K562 (cell line): ENCODE results near the gene HOXA13.

ENCODE experiments used
- ARNT ChIP-seq, 2 experiments: fragments of 450-650 bp; IDR thresholded peaks; 2 replicates each; pipeline ENCODE4 v1.6.1; 2016; ENCODE audit warnings: mild to moderate bottlenecking in 1 of 2
- EGR1 ChIP-seq: fragments of 450-650 bp; conservative IDR thresholded peaks from 2 replicates; pipeline ENCODE4 v1.6.1; 2017; ENCODE audit warnings: mild to moderate bottlenecking
- JUN ChIP-seq, 2 experiments: sonication (generic) in 1 of 2; formaldehyde crosslinking in 1 of 2; IDR thresholded peaks; 2 replicates each; pipeline versions ENCODE4 v1.6.1 to v1.8.0; 2012 to 2022; ENCODE audit warnings: borderline replicate concordance in 2 of 2, mild to moderate bottlenecking in 2 of 2, improper control_type of control experiment in 1 of 2, low read depth in 1 of 2, low read length in 1 of 2, missing genetic modification reagents in 1 of 2
- MTA3 ChIP-seq: fragments of 450-650 bp; formaldehyde crosslinking; IDR thresholded peaks from 2 replicates; pipeline ENCODE4 v1.6.1; 2017; ENCODE audit warnings: mild to moderate bottlenecking, borderline replicate concordance
- RB1 ChIP-seq: fragments of 450-650 bp; IDR thresholded peaks from 2 replicates; pipeline ENCODE4 v1.6.1; 2017; ENCODE audit warnings: low read depth, mild to moderate bottlenecking
- REST ChIP-seq, 2 experiments: fragments of 450-650 bp; formaldehyde crosslinking in 1 of 2; IDR thresholded peaks; 2 replicates each; pipeline versions ENCODE4 v1.4.0 to v1.6.1; 2014 to 2020; ENCODE audit warnings: mild to moderate bottlenecking in 2 of 2, borderline replicate concordance in 1 of 2, low read depth in 1 of 2
- ZNF436 ChIP-seq: fragments of 250-450, 450-650 bp; sonication (Bioruptor Pico); formaldehyde crosslinking; IDR thresholded peaks from 2 replicates; pipeline ENCODE4 v1.7.0; 2020; ENCODE audit warnings: mild to moderate bottlenecking
- TF ChIP-seq, protein P1 (sequence below), 3 experiments: IDR thresholded peaks in 2 of 3; conservative IDR thresholded peaks in 1 of 3; 2 replicates each; pipeline ENCODE4 v1.5.1; 2011 to 2012; ENCODE audit warnings: low read length in 3 of 3, mild to moderate bottlenecking in 3 of 3, control low read depth in 2 of 3, improper control_type of control experiment in 1 of 3, inconsistent platforms in 1 of 3, low read depth in 1 of 3, mixed read lengths in 1 of 3, moderate library complexity in 1 of 3; ENCODE audit not compliant: insufficient read depth in 2 of 3

DNA sequence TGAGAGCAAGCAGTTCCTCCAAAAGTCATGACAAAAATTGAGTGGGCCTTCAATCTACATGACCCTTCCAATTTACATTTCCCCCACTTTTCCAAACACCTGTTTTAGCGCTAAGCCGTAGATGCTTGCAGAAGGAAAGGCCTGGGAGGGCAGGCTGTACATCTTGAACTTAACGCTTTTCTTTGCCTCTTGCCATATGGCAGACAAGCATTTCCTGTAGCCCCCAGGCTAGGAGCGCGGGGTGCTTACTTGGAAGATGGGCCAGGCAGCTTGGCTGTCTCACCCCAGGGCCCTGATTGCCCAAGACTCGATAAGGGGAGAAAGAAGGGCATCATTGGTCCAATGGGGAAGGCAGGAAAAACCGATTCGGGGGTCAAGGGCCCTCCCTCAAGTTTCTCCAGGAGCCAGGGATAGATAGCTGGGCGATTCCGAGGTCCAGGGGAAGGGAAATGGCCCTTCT, 27.5 kb downstream of the HOXA13 start:
- TF ChIP-seq RB1, result no peak
- TF ChIP-seq ZNF436, result no peak
- TF ChIP-seq REST (IDR thresholded peaks at IDR 0.05; ENCODE audit: borderline replicate concordance), result no peak
- TF ChIP-seq REST (CRISPR knock-in tag; IDR thresholded peaks at IDR 0.05; ENCODE audit: low read depth), result no peak
- no peak for TF ChIP-seq JUN (IDR thresholded peaks at IDR 0.05; ENCODE audit: borderline replicate concordance, low read depth, low read length)
- TF ChIP-seq JUN (CRISPR knock-in tag; IDR thresholded peaks at IDR 0.05; ENCODE audit: borderline replicate concordance), result no peak
- TF ChIP-seq EGR1, result no peak
- TF ChIP-seq ARNT (IDR thresholded peaks at IDR 0.05), result no peak
- TF ChIP-seq MTA3, result no peak
- TF ChIP-seq, protein P1, sequence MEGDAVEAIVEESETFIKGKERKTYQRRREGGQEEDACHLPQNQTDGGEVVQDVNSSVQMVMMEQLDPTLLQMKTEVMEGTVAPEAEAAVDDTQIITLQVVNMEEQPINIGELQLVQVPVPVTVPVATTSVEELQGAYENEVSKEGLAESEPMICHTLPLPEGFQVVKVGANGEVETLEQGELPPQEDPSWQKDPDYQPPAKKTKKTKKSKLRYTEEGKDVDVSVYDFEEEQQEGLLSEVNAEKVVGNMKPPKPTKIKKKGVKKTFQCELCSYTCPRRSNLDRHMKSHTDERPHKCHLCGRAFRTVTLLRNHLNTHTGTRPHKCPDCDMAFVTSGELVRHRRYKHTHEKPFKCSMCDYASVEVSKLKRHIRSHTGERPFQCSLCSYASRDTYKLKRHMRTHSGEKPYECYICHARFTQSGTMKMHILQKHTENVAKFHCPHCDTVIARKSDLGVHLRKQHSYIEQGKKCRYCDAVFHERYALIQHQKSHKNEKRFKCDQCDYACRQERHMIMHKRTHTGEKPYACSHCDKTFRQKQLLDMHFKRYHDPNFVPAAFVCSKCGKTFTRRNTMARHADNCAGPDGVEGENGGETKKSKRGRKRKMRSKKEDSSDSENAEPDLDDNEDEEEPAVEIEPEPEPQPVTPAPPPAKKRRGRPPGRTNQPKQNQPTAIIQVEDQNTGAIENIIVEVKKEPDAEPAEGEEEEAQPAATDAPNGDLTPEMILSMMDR (IDR thresholded peaks at IDR 0.05 in 2 of 3, conservative IDR thresholded peaks at IDR 0.05 in 1 of 3; ENCODE audit: insufficient read depth in 2 of 3, low read depth in 1 of 3, low read length in 3 of 3), result no peak
